CD14-positive monocyte (primary cell): ENCODE measurements around the gene TTC12. TPM values are rescaled to one million over a fixed set of nuclear protein-coding genes. Genes with fewer than 3 reads are reported as not detected.

Source experiments
- DNase-seq, 3 donors: peaks; one replicate each; pipeline ENCODE4 v3.0.0-alpha.2; 2011 to 2022
- H2AFZ ChIP-seq: 2 replicates; pipeline ENCODE4 v1.6.0; 2012; ENCODE audit warnings: mild to moderate bottlenecking, low read depth, low read length, inconsistent platforms; ENCODE audit not compliant: insufficient read depth, poor library complexity, severe bottlenecking
- H3K27ac ChIP-seq, 2 donors: 1 replicate in 1 of 2; 2 replicates in 1 of 2; pipeline ENCODE4 v1.5.1; 2012 to 2013; ENCODE audit warnings: low read length in 2 of 2, control low read depth in 1 of 2, inconsistent platforms in 1 of 2, low read depth in 1 of 2, mild to moderate bottlenecking in 1 of 2
- H3K27me3 ChIP-seq, 2 donors: one replicate each; pipeline versions ENCODE4 v1.6.0 to v1.6.1; 2011 to 2013; ENCODE audit warnings: low read length in 2 of 2; ENCODE audit not compliant: control insufficient read depth in 2 of 2, insufficient read depth in 2 of 2
- H3K36me3 ChIP-seq, 2 donors: replicated peaks in 1 of 2; 1 replicate in 1 of 2; 2 replicates in 1 of 2; pipeline versions ENCODE4 v1.5.1 to v1.6.1; 2012 to 2013; ENCODE audit warnings: low read length in 2 of 2, control low read depth in 1 of 2, inconsistent platforms in 1 of 2, mild to moderate bottlenecking in 1 of 2; ENCODE audit not compliant: insufficient read depth in 2 of 2, control insufficient read depth in 1 of 2
- H3K4me1 ChIP-seq, 2 donors: 1 replicate in 1 of 2; 2 replicates in 1 of 2; pipeline versions ENCODE4 v1.5.1 to v1.6.1; 2012 to 2013; ENCODE audit warnings: low read length in 2 of 2, control low read depth in 1 of 2, inconsistent platforms in 1 of 2, mild to moderate bottlenecking in 1 of 2, moderate library complexity in 1 of 2; ENCODE audit not compliant: insufficient read depth in 2 of 2, control insufficient read depth in 1 of 2
- H3K4me2 ChIP-seq: replicated peaks from 2 replicates; pipeline ENCODE3; 2012; ENCODE audit warnings: low read length, moderate library complexity, mild to moderate bottlenecking; ENCODE audit not compliant: poor library complexity, severe bottlenecking; ENCODE audit errors: extremely low read depth
- H3K4me3 ChIP-seq, 3 experiments: fragments of 200-600 bp in 1 of 3; sonication (generic) in 1 of 3; replicated peaks in 1 of 3; 1 replicate in 2 of 3; 2 replicates in 1 of 3; pipeline ENCODE4 v1.5.1; 2011 to 2013; ENCODE audit warnings: low read length in 3 of 3, mild to moderate bottlenecking in 3 of 3, control low read depth in 2 of 3, low read depth in 2 of 3, inconsistent platforms in 1 of 3, moderate library complexity in 1 of 3
- H3K79me2 ChIP-seq: 2 replicates; pipeline ENCODE4 v1.6.0; 2012; ENCODE audit warnings: mild to moderate bottlenecking, control low read depth, inconsistent platforms, low read length, moderate library complexity; ENCODE audit not compliant: insufficient read depth
- H3K9ac ChIP-seq: 2 replicates; pipeline ENCODE4 v1.6.0; 2017; ENCODE audit warnings: low read length, mild to moderate bottlenecking; ENCODE audit not compliant: insufficient read depth, poor library complexity, severe bottlenecking
- H3K9me3 ChIP-seq, 2 donors: replicated peaks in 1 of 2; 1 replicate in 1 of 2; 2 replicates in 1 of 2; pipeline versions ENCODE4 v1.5.1 to v1.6.1; 2012 to 2013; ENCODE audit warnings: low read length in 2 of 2, control low read depth in 1 of 2; ENCODE audit not compliant: control insufficient read depth in 1 of 2, insufficient read depth in 1 of 2
- H4K20me1 ChIP-seq: 2 replicates; pipeline ENCODE4 v1.6.0; 2012; ENCODE audit warnings: mild to moderate bottlenecking, low read length, control low read depth, moderate library complexity; ENCODE audit not compliant: insufficient read depth
- H3K27ac Mint-ChIP-seq, 7 donors: one replicate each; pipeline ENCODE4 v1.8.0; 2020; ENCODE audit warnings: mild to moderate bottlenecking in 7 of 7, mixed read lengths in 7 of 7, moderate library complexity in 6 of 7, inconsistent platforms in 2 of 7
- H3K27me3 Mint-ChIP-seq, 3 donors: one replicate each; pipeline ENCODE4 v1.8.0; 2021 to 2022; ENCODE audit warnings: low read depth in 3 of 3, mild to moderate bottlenecking in 3 of 3, mixed read lengths in 3 of 3, moderate library complexity in 3 of 3, inconsistent platforms in 1 of 3
- H3K36me3 Mint-ChIP-seq, 2 donors: one replicate each; pipeline ENCODE4 v1.8.0; 2020; ENCODE audit warnings: mixed read lengths in 2 of 2, inconsistent platforms in 1 of 2, mild to moderate bottlenecking in 1 of 2
- H3K4me1 Mint-ChIP-seq: one replicate; pipeline ENCODE4 v1.8.0; 2020; ENCODE audit warnings: mild to moderate bottlenecking, mixed read lengths
- H3K4me3 Mint-ChIP-seq, 2 donors: one replicate each; pipeline ENCODE4 v1.8.0; 2020; ENCODE audit warnings: mild to moderate bottlenecking in 2 of 2, mixed read lengths in 2 of 2, moderate library complexity in 1 of 2
- H3K9me3 Mint-ChIP-seq, 7 donors: one replicate each; pipeline ENCODE4 v1.8.0; 2020 to 2022; ENCODE audit warnings: mixed read lengths in 7 of 7, mild to moderate bottlenecking in 6 of 7, moderate library complexity in 6 of 7, inconsistent platforms in 2 of 7
- CTCF ChIP-seq: fragments of 200-600 bp; IDR thresholded peaks from one replicate; pipeline ENCODE4 v1.8.0; 2022; ENCODE audit warnings: antibody characterized with exemption, mild to moderate bottlenecking
- WGBS: methylation state at CpG from one replicate; pipeline ENCODE4 v1.1.5; 2013; ENCODE audit warnings: missing lambda C conversion rate; ENCODE audit not compliant: insufficient coverage; 5-methylcytosine and 5-hydroxymethylcytosine counted together
- intact Hi-C, 2 donors: fragments of 100-400 bp; cut with micrococcal nuclease; formaldehyde crosslinking; loops; one replicate each; pipeline versions ENCODE4 v1.15.0 to v1.15.1; 2023
- polyA plus RNA-seq, 3 donors: library from polyadenylated mRNA; depleted of rRNA in 1 of 3; unstranded in 2 of 3; stranded (reverse) in 1 of 3; fragments of 300-500 nt in 2 of 3; fragments of >200 nt in 1 of 3; fragmentation: Illumina TruSeq in 2 of 3; gene quantifications; 1 replicate in 2 of 3; 2 replicates in 1 of 3; pipeline ENCODE4 v1.2.3, GENCODE V29; 2012 to 2021

Gene TTC12
- polyA plus RNA-seq, 3 donors, result 1.7 to 3.0 (median 2.4) TPM

- Mint-ChIP-seq H3K36me3 (no peaks in the 10 kb centered on the region), H3K9me3 (no peaks in the 10 kb centered on the region), H3K4me1 (peaks cover 1% of the 10 kb centered on the region), H3K27me3 (peaks cover 3 to 8% (median 7%) of the 10 kb centered on the region in 3 donors), H3K4me3 (no peak overlapping the region), H3K27ac (no peak overlapping the region)
- H4K20me1 ChIP-seq, result no peaks in the 10 kb centered on the region
- no peak overlapping the region for H3K4me2 ChIP-seq
- H3K4me3 ChIP-seq, result no peak overlapping the region
- H3K27me3 ChIP-seq, result no peaks in the 10 kb centered on the region
- no peaks in the 10 kb centered on the region for H3K9me3 ChIP-seq
- intact Hi-C loops, result loop anchor here in 1 of 2 donors (10.0 kb wide), 1 partner anchor 486 kb away; no protein-coding TSS in a partner anchor
- no peak for DNase-seq
- TF ChIP-seq CTCF, result no peak
- H3K79me2 ChIP-seq, result no peaks in the 10 kb centered on the region
- 100% methylated on average over 1 of the region's 2 CpGs for whole genome bisulfite sequencing
- H3K9ac ChIP-seq, result no peak overlapping the region
- H3K27ac ChIP-seq, result no peak overlapping the region
- H3K36me3 ChIP-seq, result no peaks in the 10 kb centered on the region
- H3K4me1 ChIP-seq, result no peaks in the 10 kb centered on the region
- no peak overlapping the region for H2AFZ ChIP-seq
Observed at GRCh38 chr11:113308601-113309000, 5.8 kb upstream of the TTC12 start.

- Histone ChIP-seq H3K9me3 (no peaks in the 10 kb centered on the region), H3K27me3 (no peaks in the 10 kb centered on the region), H3K79me2 (no peaks in the 10 kb centered on the region), H4K20me1 (no peaks in the 10 kb centered on the region), H2AFZ (no peak overlapping the region), H3K9ac (no peak overlapping the region), H3K27ac (no peak overlapping the region), H3K4me3 (no peak overlapping the region), H3K4me1 (peaks cover 11 to 13% of the 10 kb centered on the region in 2 donors), H3K36me3 (no peaks in the 10 kb centered on the region), H3K4me2 (no peak overlapping the region)
- Mint-ChIP-seq H3K9me3 (no peaks in the 10 kb centered on the region), H3K27me3 (peaks cover 3 to 8% (median 7%) of the 10 kb centered on the region in 3 donors), H3K4me3 (no peak overlapping the region), H3K4me1 (peaks cover 11% of the 10 kb centered on the region), H3K36me3 (no peaks in the 10 kb centered on the region), H3K27ac (no peak overlapping the region)
- intact Hi-C loops, result loop anchor here (5.0 to 10.0 kb wide), 5 partner anchors 461 to 1547 kb away; partner anchors contain the start of genes ZW10 (in 2 of the 2), CLDN25 (in 1 of the 2), PPP2R1B (in 1 of the 2) and USP28 (in 1 of the 2)
- no peak for DNase-seq
- WGBS, result 83% methylated on average over 1 of the region's 1 CpG
- TF ChIP-seq CTCF, result no peak
Observed at GRCh38 chr11:113311536-113311935, 2.8 kb upstream of the TTC12 start.
